B cell (primary cell): ENCODE measurements around the gene PPP2R2D. TPM values are rescaled to one million over a fixed set of nuclear protein-coding genes. Genes with fewer than 3 reads are reported as not detected.

Experiments
- ATAC-seq: fragments of 200-7000 bp; cut with Tn5 transposase; one replicate; pipeline ENCODE4 v1.10.0; 2021; ENCODE audit warnings: low read depth, mild to moderate bottlenecking, moderate number of reproducible peaks, moderate library complexity
- CTCF ChIA-PET: fragments of 350-600 bp; sonication (Branson Sonifier 250); formaldehyde crosslinking; loops from one replicate; lab custom pipeline; 2021; ENCODE audit warnings: antibody characterized with exemption, inconsistent platforms; lab: Charles Lee
- POLR2A ChIA-PET: fragments of 350-600 bp; sonication (Branson Sonifier 250); formaldehyde crosslinking; loops from one replicate; lab custom pipeline; 2021; ENCODE audit warnings: antibody characterized with exemption; lab: Charles Lee
- DNase-seq: peaks from one replicate; pipeline ENCODE4 v3.0.0; 2013
- H2AFZ ChIP-seq: 2 replicates; pipeline ENCODE4 v1.6.1; 2012; ENCODE audit warnings: mild to moderate bottlenecking, low read depth, low read length; ENCODE audit not compliant: insufficient read depth, poor library complexity, severe bottlenecking
- H3K27ac ChIP-seq, 2 donors: 1 replicate in 1 of 2; 2 replicates in 1 of 2; pipeline ENCODE4 v1.5.1; 2012 to 2013; ENCODE audit warnings: low read length in 2 of 2, mild to moderate bottlenecking in 2 of 2, moderate library complexity in 1 of 2
- H3K27me3 ChIP-seq, 4 experiments: fragments of 200-600 bp in 1 of 4; sonication (generic) in 1 of 4; replicated peaks in 1 of 4; 1 replicate in 2 of 4; 2 replicates in 2 of 4; pipeline versions ENCODE4 v1.6.1 to v1.7.0; 2013 to 2016; ENCODE audit warnings: low read length in 3 of 4, mild to moderate bottlenecking in 2 of 4, mixed read lengths in 1 of 4, moderate library complexity in 1 of 4; ENCODE audit not compliant: insufficient read depth in 4 of 4, control insufficient read depth in 3 of 4; ENCODE audit errors: control extremely low read depth in 1 of 4
- H3K36me3 ChIP-seq, 2 experiments: replicated peaks in 1 of 2; 1 replicate in 1 of 2; 2 replicates in 1 of 2; pipeline versions ENCODE4 v1.6.1 to v1.7.1; 2013; ENCODE audit warnings: low read length in 1 of 2; ENCODE audit not compliant: insufficient read depth in 2 of 2, control insufficient read depth in 1 of 2; ENCODE audit errors: control extremely low read depth in 1 of 2, extremely low read depth in 1 of 2
- H3K4me1 ChIP-seq, 2 donors: fragments of 200-600 bp in 1 of 2; sonication (generic) in 1 of 2; 1 replicate in 1 of 2; 2 replicates in 1 of 2; pipeline versions ENCODE4 v1.5.1 to v1.6.1; 2013 to 2017; ENCODE audit warnings: low read length in 2 of 2; ENCODE audit not compliant: control insufficient read depth in 2 of 2, insufficient read depth in 2 of 2
- H3K4me2 ChIP-seq: replicated peaks from 2 replicates; pipeline ENCODE3; 2012; ENCODE audit warnings: mild to moderate bottlenecking, low read depth, low read length; ENCODE audit not compliant: poor library complexity, severe bottlenecking
- H3K4me3 ChIP-seq, 5 experiments: fragments of 200-600 bp in 1 of 5; sonication (generic) in 1 of 5; 1 replicate in 3 of 5; 2 replicates in 2 of 5; pipeline versions ENCODE4 v1.5.1 to v1.7.0; 2011 to 2016; ENCODE audit warnings: low read length in 4 of 5, mild to moderate bottlenecking in 4 of 5, low read depth in 2 of 5, control low read depth in 1 of 5, moderate library complexity in 1 of 5; ENCODE audit not compliant: insufficient read depth in 1 of 5; ENCODE audit errors: control extremely low read depth in 1 of 5, extremely low read depth in 1 of 5
- H3K79me2 ChIP-seq: fragments of 200-600 bp; sonication (generic); one replicate; pipeline ENCODE4 v1.6.0; 2016; ENCODE audit warnings: low read length; ENCODE audit not compliant: control insufficient read depth, insufficient read depth
- H3K9ac ChIP-seq: fragments of 200-600 bp; sonication (generic); 2 replicates; pipeline ENCODE4 v1.6.1; 2017; ENCODE audit warnings: mild to moderate bottlenecking, low read length, moderate library complexity
- H3K9me3 ChIP-seq, 3 donors: one replicate each; pipeline versions ENCODE4 v1.6.1 to v1.7.1; 2013; ENCODE audit warnings: low read length in 2 of 3; ENCODE audit not compliant: control insufficient read depth in 2 of 3, insufficient read depth in 1 of 3; ENCODE audit errors: control extremely low read depth in 1 of 3
- H4K20me1 ChIP-seq: 2 replicates; pipeline ENCODE4 v1.6.0; 2012; ENCODE audit warnings: mild to moderate bottlenecking, low read length; ENCODE audit not compliant: insufficient read depth, control insufficient read depth, poor library complexity, severe bottlenecking
- H3K27ac Mint-ChIP-seq: one replicate; pipeline ENCODE4 v1.8.0; 2021; ENCODE audit warnings: mixed read lengths
- H3K27me3 Mint-ChIP-seq: one replicate; pipeline ENCODE4 v1.8.0; 2021; ENCODE audit warnings: mixed read lengths
- H3K4me1 Mint-ChIP-seq: one replicate; pipeline ENCODE4 v1.8.0; 2021; ENCODE audit warnings: mixed read lengths
- H3K4me3 Mint-ChIP-seq: one replicate; pipeline ENCODE4 v1.8.0; 2021; ENCODE audit warnings: mixed read lengths
- H3K9me3 Mint-ChIP-seq: one replicate; pipeline ENCODE4 v1.8.0; 2022; ENCODE audit warnings: mixed read lengths; ENCODE audit not compliant: insufficient read depth
- EZH2 ChIP-seq: IDR thresholded peaks from 2 replicates; pipeline ENCODE4 v1.6.1; 2012; ENCODE audit warnings: borderline replicate concordance, low read depth, mild to moderate bottlenecking, moderate library complexity, low read length; ENCODE audit not compliant: insufficient read depth, poor library complexity, severe bottlenecking
- WGBS: methylation state at CpG from one replicate; pipeline ENCODE4 v1.1.5; 2013; ENCODE audit warnings: missing lambda C conversion rate; ENCODE audit not compliant: insufficient coverage; 5-methylcytosine and 5-hydroxymethylcytosine counted together
- intact Hi-C: fragments of 100-400 bp; cut with micrococcal nuclease; formaldehyde crosslinking; loops from one replicate; pipeline ENCODE4 v1.10.0; 2022
- polyA plus RNA-seq: library from polyadenylated mRNA; depleted of rRNA; stranded (reverse); fragments of >200 nt; gene quantifications from 2 replicates; pipeline ENCODE4 v1.2.3, GENCODE V29; 2012
- total RNA-seq, 2 donors: library from RNA; stranded (reverse); fragments of 120-200 nt in 1 of 2; gene quantifications; 1 replicate in 1 of 2; 2 replicates in 1 of 2; pipeline versions ENCODE4 v1.2.3 to v1.2.4, GENCODE V29; 2013 to 2022
- TF ChIP-seq, protein P1 (sequence below): fragments of 200-600 bp; IDR thresholded peaks from one replicate; pipeline ENCODE4 v1.8.0; 2022; ENCODE audit warnings: antibody characterized with exemption, mild to moderate bottlenecking

PPP2R2D gene
- total and polyA plus RNA-seq, 2 donors (not counting 1 experiment from before 2014, with no cell fraction given): 25.8 to 45.6 TPM

DNA sequence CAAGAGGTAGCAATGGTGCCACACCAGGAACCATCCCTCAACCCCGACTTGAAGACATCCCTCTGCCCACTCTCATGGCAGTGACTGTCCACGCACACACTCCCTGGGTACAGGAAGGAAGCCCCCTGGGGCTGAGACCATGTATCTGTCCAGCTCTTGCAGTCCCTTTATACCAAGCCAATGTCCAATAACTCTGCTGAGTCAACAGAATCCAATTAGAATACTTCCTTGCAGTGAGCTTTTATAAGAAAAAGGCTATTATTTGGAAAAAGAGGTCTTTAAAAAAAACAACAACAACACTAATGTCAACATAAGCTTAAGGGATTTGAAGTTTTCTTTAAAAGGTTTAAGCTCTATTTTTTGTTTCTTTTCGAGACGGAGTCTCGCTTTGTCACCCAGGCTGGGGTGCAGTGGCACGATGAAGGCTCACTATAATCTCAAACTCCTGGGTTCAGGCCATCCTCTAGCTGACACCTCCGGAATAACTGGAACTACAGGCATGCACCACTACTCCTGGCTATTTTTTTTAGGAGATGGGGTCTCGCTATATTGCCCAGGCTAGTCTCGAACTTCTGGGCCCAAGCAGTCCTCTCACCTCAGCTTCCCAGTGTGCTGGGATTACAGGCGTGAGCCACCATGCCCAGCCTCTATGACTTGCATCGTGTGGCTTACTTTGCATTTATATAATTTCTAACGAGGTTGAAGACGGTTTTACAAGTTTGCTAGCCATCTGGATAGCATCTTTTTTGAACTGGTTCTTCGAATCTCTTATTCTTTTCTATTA is 73.4 kb downstream of the PPP2R2D start:
- Histone ChIP-seq H3K9ac (no peak overlapping the region), H3K9me3 (peaks cover 0 to 3% (median 0%) of the 10 kb centered on the region in 3 donors), H3K79me2 (peaks cover 3% of the 10 kb centered on the region), H3K27ac (no peak overlapping the region), H3K4me1 (no peaks in the 10 kb centered on the region), H3K27me3 (no peaks in the 10 kb centered on the region), H4K20me1 (peaks cover 4% of the 10 kb centered on the region), H2AFZ (no peak overlapping the region), H3K4me2 (no peak overlapping the region), H3K4me3 (no peak overlapping the region), H3K36me3 (peaks cover 0 to 10% of the 10 kb centered on the region in 2 experiments)
- no peak overlapping the region for H3K27ac Mint-ChIP-seq
- TF ChIP-seq, protein P1, sequence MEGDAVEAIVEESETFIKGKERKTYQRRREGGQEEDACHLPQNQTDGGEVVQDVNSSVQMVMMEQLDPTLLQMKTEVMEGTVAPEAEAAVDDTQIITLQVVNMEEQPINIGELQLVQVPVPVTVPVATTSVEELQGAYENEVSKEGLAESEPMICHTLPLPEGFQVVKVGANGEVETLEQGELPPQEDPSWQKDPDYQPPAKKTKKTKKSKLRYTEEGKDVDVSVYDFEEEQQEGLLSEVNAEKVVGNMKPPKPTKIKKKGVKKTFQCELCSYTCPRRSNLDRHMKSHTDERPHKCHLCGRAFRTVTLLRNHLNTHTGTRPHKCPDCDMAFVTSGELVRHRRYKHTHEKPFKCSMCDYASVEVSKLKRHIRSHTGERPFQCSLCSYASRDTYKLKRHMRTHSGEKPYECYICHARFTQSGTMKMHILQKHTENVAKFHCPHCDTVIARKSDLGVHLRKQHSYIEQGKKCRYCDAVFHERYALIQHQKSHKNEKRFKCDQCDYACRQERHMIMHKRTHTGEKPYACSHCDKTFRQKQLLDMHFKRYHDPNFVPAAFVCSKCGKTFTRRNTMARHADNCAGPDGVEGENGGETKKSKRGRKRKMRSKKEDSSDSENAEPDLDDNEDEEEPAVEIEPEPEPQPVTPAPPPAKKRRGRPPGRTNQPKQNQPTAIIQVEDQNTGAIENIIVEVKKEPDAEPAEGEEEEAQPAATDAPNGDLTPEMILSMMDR: no peak
- no peak for TF ChIP-seq EZH2
- ChIA-PET POLR2A (no interaction called here), CTCF (no interaction called here)
- intact Hi-C loops: no loop called here
- H3K4me3 Mint-ChIP-seq: no peak overlapping the region
- no peaks in the 10 kb centered on the region for H3K9me3 Mint-ChIP-seq
- H3K27me3 Mint-ChIP-seq: no peaks in the 10 kb centered on the region
- 89% methylated on average over 13 of the region's 14 CpGs for WGBS
- peaks cover 6% of the 10 kb centered on the region for H3K4me1 Mint-ChIP-seq
- DNase-seq (no peak), ATAC-seq (no peak)

DNA sequence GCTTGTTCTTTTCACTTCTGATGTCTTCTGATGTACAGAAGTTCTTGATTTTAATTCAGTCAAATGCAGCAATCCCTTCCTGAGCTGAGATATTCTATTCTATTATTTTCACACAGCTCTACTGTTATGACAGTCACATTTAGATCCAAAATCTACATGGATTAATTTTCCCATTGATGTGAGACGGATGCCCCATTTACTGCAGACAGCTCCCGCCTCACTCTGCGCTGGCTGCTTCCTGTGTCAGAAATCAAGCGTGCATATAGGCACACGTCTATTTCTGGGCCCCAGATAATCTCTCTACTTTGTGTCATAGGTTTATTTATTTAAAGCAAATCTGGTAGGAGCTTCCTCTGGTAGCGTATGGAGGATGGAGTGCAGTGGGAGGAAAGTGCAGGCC is 74.2 kb downstream of the PPP2R2D start:
- ChIA-PET CTCF (no interaction called here), POLR2A (no interaction called here)
- H3K9me3 Mint-ChIP-seq: no peaks in the 10 kb centered on the region
- TF ChIP-seq, protein P1: no peak
- TF ChIP-seq EZH2: no peak
- Histone ChIP-seq H2AFZ (no peak overlapping the region), H3K27ac (no peak overlapping the region), H3K4me2 (no peak overlapping the region), H3K27me3 (no peaks in the 10 kb centered on the region), H4K20me1 (peaks cover 10% of the 10 kb centered on the region), H3K79me2 (peaks cover 3% of the 10 kb centered on the region), H3K9ac (no peak overlapping the region), H3K36me3 (peaks cover 0 to 3% of the 10 kb centered on the region in 2 experiments), H3K9me3 (peaks cover 0 to 3% (median 0%) of the 10 kb centered on the region in 3 donors), H3K4me3 (no peak overlapping the region), H3K4me1 (peaks cover 0 to under 1% of the 10 kb centered on the region in 2 donors)
- 90% methylated on average over 2 of the region's 6 CpGs for WGBS
- no peak for ATAC-seq
- H3K27me3 Mint-ChIP-seq: no peaks in the 10 kb centered on the region
- intact Hi-C loops: no loop called here
- no peak overlapping the region for H3K27ac Mint-ChIP-seq
- DNase-seq: no peak
- H3K4me1 Mint-ChIP-seq: peaks cover 11% of the 10 kb centered on the region
- H3K4me3 Mint-ChIP-seq: no peak overlapping the region
